T-cell (primary cell): ENCODE data around the gene GLIS2. TPM values are rescaled to one million over a fixed set of nuclear protein-coding genes. Genes with fewer than 3 reads are reported as not detected.
"Not testable (repeated sequence)": the region's sequence is repeated elsewhere in the genome, so short reads cannot be mapped to it uniquely, and the experiment has no call there.

ENCODE experiments used
- ATAC-seq, 4 experiments: fragments of 200-7000 bp in 3 of 4; fragments of 150-1000 bp in 1 of 4; cut with Tn5 transposase; replicated peaks in 1 of 4; 1 replicate in 3 of 4; 2 replicates in 1 of 4; pipeline ENCODE4 v1.10.0; 2021; ENCODE audit warnings: moderate library complexity in 3 of 4, mild to moderate bottlenecking in 2 of 4, moderate number of reproducible peaks in 1 of 4
- CTCF ChIA-PET, 2 donors: fragments of 300-600 bp; sonication (Branson Sonifier 250); formaldehyde crosslinking; loops; one replicate each; lab custom pipeline; 2022; ENCODE audit warnings: antibody characterized with exemption in 2 of 2; lab: Charles Lee
- POLR2A ChIA-PET, 2 donors: fragments of 300-600 bp; sonication (Branson Sonifier 250); formaldehyde crosslinking; loops; one replicate each; lab custom pipeline; 2022; ENCODE audit warnings: antibody characterized with exemption in 2 of 2; lab: Charles Lee
- DNase-seq, 35 experiments: peaks; one replicate each; pipeline versions ENCODE4 v3.0.0 to v3.0.0-alpha.2; 2013 to 2023
- H3K27ac ChIP-seq: one replicate; pipeline ENCODE4 v1.5.1; 2013; ENCODE audit warnings: low read length
- H3K27me3 ChIP-seq, 2 experiments: replicated peaks in 1 of 2; 1 replicate in 1 of 2; 2 replicates in 1 of 2; pipeline versions ENCODE4 v1.6.1 to v1.7.0; 2013; ENCODE audit warnings: low read length in 1 of 2, mixed read lengths in 1 of 2; ENCODE audit not compliant: control insufficient read depth in 2 of 2, insufficient read depth in 2 of 2; ENCODE audit errors: extremely low read depth in 1 of 2
- H3K36me3 ChIP-seq, 2 donors: 1 replicate in 1 of 2; 2 replicates in 1 of 2; pipeline versions ENCODE4 v1.6.1 to v1.7.0; 2013; ENCODE audit warnings: low read length in 1 of 2; ENCODE audit not compliant: control insufficient read depth in 2 of 2, insufficient read depth in 1 of 2; ENCODE audit errors: extremely low read depth in 1 of 2
- H3K4me1 ChIP-seq, 2 experiments: 1 replicate in 1 of 2; 2 replicates in 1 of 2; pipeline versions ENCODE4 v1.6.1 to v1.7.0; 2013; ENCODE audit warnings: low read length in 2 of 2, mixed read lengths in 1 of 2; ENCODE audit not compliant: insufficient read depth in 2 of 2, control insufficient read depth in 1 of 2; ENCODE audit errors: extremely low read depth in 1 of 2
- H3K4me3 ChIP-seq, 2 donors: 1 replicate in 1 of 2; 2 replicates in 1 of 2; pipeline versions ENCODE4 v1.5.1 to v1.7.0; 2013; ENCODE audit warnings: mild to moderate bottlenecking in 2 of 2, low read length in 1 of 2, moderate library complexity in 1 of 2; ENCODE audit not compliant: control insufficient read depth in 1 of 2; ENCODE audit errors: extremely low read depth in 1 of 2
- H3K9me3 ChIP-seq: 2 replicates; pipeline ENCODE4 v1.7.0; 2013
- H3K27ac Mint-ChIP-seq, 2 donors: one replicate each; pipeline ENCODE4 v1.8.0; 2020 to 2021; ENCODE audit warnings: mild to moderate bottlenecking in 2 of 2, mixed read lengths in 2 of 2
- H3K27me3 Mint-ChIP-seq, 2 donors: one replicate each; pipeline ENCODE4 v1.8.0; 2021 to 2022; ENCODE audit warnings: mixed read lengths in 2 of 2
- H3K36me3 Mint-ChIP-seq: one replicate; pipeline ENCODE4 v1.8.0; 2021; ENCODE audit warnings: mixed read lengths
- H3K4me1 Mint-ChIP-seq, 3 donors: one replicate each; pipeline ENCODE4 v1.8.0; 2020 to 2022; ENCODE audit warnings: mixed read lengths in 3 of 3, mild to moderate bottlenecking in 1 of 3
- H3K4me3 Mint-ChIP-seq, 3 donors: one replicate each; pipeline ENCODE4 v1.8.0; 2020 to 2022; ENCODE audit warnings: mild to moderate bottlenecking in 3 of 3, mixed read lengths in 3 of 3, moderate library complexity in 3 of 3
- H3K9me3 Mint-ChIP-seq, 3 donors: one replicate each; pipeline ENCODE4 v1.8.0; 2020 to 2022; ENCODE audit warnings: mixed read lengths in 3 of 3
- WGBS: methylation state at CpG from one replicate; pipeline ENCODE4 v1.1.5; 2013; ENCODE audit warnings: missing lambda C conversion rate; ENCODE audit not compliant: insufficient coverage; 5-methylcytosine and 5-hydroxymethylcytosine counted together
- total RNA-seq, 35 experiments: library from RNA in 6 of 35; stranded (reverse) in 6 of 35; fragments of 120-200 nt in 1 of 35; gene quantifications; one replicate each; pipeline versions ENCODE4 v1.2.1 to v1.2.4 and lab custom pipeline; 2013 to 2026

GLIS2 gene
- total RNA-seq, 5 donors from 2014 or later (not counting 1 experiment from before 2014, with no cell fraction given), result 0.18 to 0.20 (median 0.19) TPM; not detected in 2

- 98% methylated on average over 19 of the region's 21 CpGs for WGBS
- Mint-ChIP-seq H3K36me3 (no peaks in the 10 kb centered on the region), H3K4me3 (no peak overlapping the region), H3K27me3 (no peaks in the 10 kb centered on the region), H3K9me3 (no peaks in the 10 kb centered on the region), H3K4me1 (peaks cover 5 to 30% (median 25%) of the 10 kb centered on the region in 3 donors), H3K27ac (no peak overlapping the region)
- peaks cover 19 to 32% of the 10 kb centered on the region in 2 donors for H3K36me3 ChIP-seq
- ATAC-seq (no peak), DNase-seq (no peak)
- peak overlapping the region; percentile 29 for H3K27ac ChIP-seq
- H3K9me3 ChIP-seq, result no peaks in the 10 kb centered on the region
- ChIA-PET CTCF (no interaction called here), POLR2A (no interaction called here)
- H3K4me1 ChIP-seq, result peaks cover 0 to 16% of the 10 kb centered on the region in 2 experiments
- no peaks in the 10 kb centered on the region for H3K27me3 ChIP-seq
- no peak overlapping the region for H3K4me3 ChIP-seq
Measured at GRCh38 chr16:4342866-4343744, 27.2 kb downstream of the GLIS2 start.

- not testable (repeated sequence) for H3K27ac ChIP-seq, DNase-seq
- WGBS, result 53% methylated on average over 4 of the region's 10 CpGs
Measured at GRCh38 chr16:4344300-4344982, 28.6 kb downstream of the GLIS2 start.

GRCh38 chr16:4344983-4345835, 29.3 kb downstream of the GLIS2 start:
- Histone ChIP-seq H3K4me3 (no peak overlapping the region), H3K27me3 (no peaks in the 10 kb centered on the region), H3K9me3 (no peaks in the 10 kb centered on the region), H3K4me1 (peaks cover 6 to 30% of the 10 kb centered on the region in 2 experiments), H3K36me3 (peaks cover 7 to 18% of the 10 kb centered on the region in 2 donors), H3K27ac (no peak overlapping the region)
- Mint-ChIP-seq H3K4me1 (peaks cover 12 to 43% (median 36%) of the 10 kb centered on the region in 3 donors), H3K27me3 (no peaks in the 10 kb centered on the region), H3K9me3 (no peaks in the 10 kb centered on the region), H3K4me3 (no peak overlapping the region), H3K27ac (no peak overlapping the region), H3K36me3 (peaks cover 4% of the 10 kb centered on the region)
- peak in 1 of 4 experiments; percentile 9 for ATAC-seq
- POLR2A ChIA-PET, result no interaction called here
- CTCF ChIA-PET, result no interaction called here
- WGBS, result 95% methylated on average over 22 of the region's 26 CpGs
- DNase-seq, result no peak

More at GRCh38 chr16:4344300-4344982, 28.6 kb downstream of the GLIS2 start:
- H3K36me3 ChIP-seq, result peaks cover 12 to 25% of the 10 kb centered on the region in 2 donors
- H3K4me1 ChIP-seq, result peaks cover 0 to 22% of the 10 kb centered on the region in 2 experiments
- ATAC-seq, H3K9me3 ChIP-seq, H3K27ac Mint-ChIP-seq, CTCF ChIA-PET, H3K9me3 Mint-ChIP-seq, H3K36me3 Mint-ChIP-seq, H3K4me3 Mint-ChIP-seq, POLR2A ChIA-PET, H3K27me3 ChIP-seq, H3K4me3 ChIP-seq, H3K27me3 Mint-ChIP-seq: not testable (repeated sequence)
- H3K4me1 Mint-ChIP-seq, result peaks cover 12 to 37% (median 31%) of the 10 kb centered on the region in 3 donors

GRCh38 chr16:4345836-4346781, 30.2 kb downstream of the GLIS2 start:
- Mint-ChIP-seq H3K9me3 (no peaks in the 10 kb centered on the region), H3K36me3 (peaks cover 4% of the 10 kb centered on the region), H3K27me3 (no peaks in the 10 kb centered on the region), H3K4me1 (peaks cover 16 to 48% (median 42%) of the 10 kb centered on the region in 3 donors), H3K27ac (no peak overlapping the region), H3K4me3 (no peak overlapping the region)
- H3K27ac ChIP-seq, result no peak overlapping the region
- ATAC-seq (no peak), DNase-seq (no peak)
- no peaks in the 10 kb centered on the region for H3K27me3 ChIP-seq
- ChIA-PET POLR2A (no interaction called here), CTCF (no interaction called here)
- 92% methylated on average over 4 of the region's 14 CpGs for WGBS
- peaks cover 8 to 36% of the 10 kb centered on the region in 2 experiments for H3K4me1 ChIP-seq
- H3K9me3 ChIP-seq, result no peaks in the 10 kb centered on the region
- peaks cover 3 to 10% of the 10 kb centered on the region in 2 donors for H3K36me3 ChIP-seq
- no peak overlapping the region for H3K4me3 ChIP-seq

- H3K4me3 ChIP-seq, result no peak overlapping the region
- no peaks in the 10 kb centered on the region for H3K27me3 ChIP-seq
- peak overlapping the region in 1 of 2 donors; percentile 52 for H3K27ac Mint-ChIP-seq
- no peaks in the 10 kb centered on the region for H3K9me3 Mint-ChIP-seq
- no peak overlapping the region for H3K27ac ChIP-seq
- H3K36me3 Mint-ChIP-seq, result peaks cover 4% of the 10 kb centered on the region
- H3K27me3 Mint-ChIP-seq, result no peaks in the 10 kb centered on the region
- H3K4me3 Mint-ChIP-seq, result no peak overlapping the region
- H3K9me3 ChIP-seq, result no peaks in the 10 kb centered on the region
- POLR2A ChIA-PET, result no interaction called here
- CTCF ChIA-PET, result no interaction called here
- 94% methylated on average over 4 of the region's 8 CpGs for WGBS
- ATAC-seq, result no peak
- H3K36me3 ChIP-seq, result peaks cover 0 to 6% of the 10 kb centered on the region in 2 donors
- DNase-seq, result no peak
- H3K4me1 ChIP-seq, result peaks cover 8 to 33% of the 10 kb centered on the region in 2 experiments
- H3K4me1 Mint-ChIP-seq, result peaks cover 16 to 54% (median 50%) of the 10 kb centered on the region in 3 donors
Measured at GRCh38 chr16:4347010-4347409, 31.1 kb downstream of the GLIS2 start.
